Liver (tissue), 9 donors: ENCODE data around the gene EEFSEC. TPM values are rescaled to one million over a fixed set of nuclear protein-coding genes. Genes with fewer than 3 reads are reported as not detected.

Source experiments
- DNase-seq: peaks from one replicate; pipeline ENCODE4 v3.0.0-alpha.2; 2017; ENCODE audit warnings: low spot score
- H3K27ac ChIP-seq, 2 donors: one replicate each; pipeline ENCODE4 v1.7.0; 2013; ENCODE audit warnings: inconsistent platforms in 2 of 2, low read length in 2 of 2, control low read depth in 1 of 2, low read depth in 1 of 2, mild to moderate bottlenecking in 1 of 2
- H3K27me3 ChIP-seq, 4 donors: one replicate each; pipeline versions ENCODE4 v1.6.1 to v1.7.0; 2013; ENCODE audit warnings: low read length in 3 of 4, inconsistent platforms in 1 of 4, mild to moderate bottlenecking in 1 of 4, moderate library complexity in 1 of 4; ENCODE audit not compliant: control insufficient read depth in 4 of 4, insufficient read depth in 4 of 4
- H3K36me3 ChIP-seq, 4 donors: one replicate each; pipeline versions ENCODE4 v1.6.1 to v1.7.0; 2013; ENCODE audit warnings: low read length in 3 of 4, mild to moderate bottlenecking in 3 of 4, low read depth in 1 of 4, moderate library complexity in 1 of 4; ENCODE audit not compliant: control insufficient read depth in 4 of 4, insufficient read depth in 3 of 4
- H3K4me1 ChIP-seq, 4 donors: one replicate each; pipeline versions ENCODE4 v1.6.1 to v1.7.0; 2013; ENCODE audit warnings: low read length in 3 of 4, mild to moderate bottlenecking in 3 of 4, moderate library complexity in 1 of 4; ENCODE audit not compliant: control insufficient read depth in 4 of 4, insufficient read depth in 4 of 4
- H3K4me3 ChIP-seq, 3 donors: one replicate each; pipeline versions ENCODE4 v1.6.1 to v1.7.0; 2013; ENCODE audit warnings: low read length in 3 of 3, control low read depth in 1 of 3, low read depth in 1 of 3, mild to moderate bottlenecking in 1 of 3
- H3K9ac ChIP-seq, 2 donors: one replicate each; pipeline ENCODE4 v1.7.0; 2013; ENCODE audit warnings: low read length in 2 of 2, mild to moderate bottlenecking in 2 of 2, moderate library complexity in 2 of 2, control low read depth in 1 of 2, low read depth in 1 of 2
- H3K9me3 ChIP-seq, 4 donors: one replicate each; pipeline versions ENCODE4 v1.6.1 to v1.7.0; 2013; ENCODE audit warnings: low read length in 3 of 4; ENCODE audit not compliant: control insufficient read depth in 4 of 4
- ATF3 ChIP-seq: IDR thresholded peaks from 2 replicates; pipeline ENCODE4 v1.6.1; 2016; ENCODE audit warnings: antibody characterized with exemption
- CTCF ChIP-seq: fragments of 150-350 bp; IDR thresholded peaks from 2 replicates; pipeline ENCODE4 v1.5.1; 2017; ENCODE audit warnings: improper control_type of control experiment, low read depth, low read length; ENCODE audit not compliant: missing input control
- EGR1 ChIP-seq, 2 donors: IDR thresholded peaks; 2 replicates each; pipeline ENCODE4 v1.6.1; 2016 to 2018; ENCODE audit warnings: antibody characterized with exemption in 2 of 2, low read depth in 2 of 2
- FOXA1 ChIP-seq: IDR thresholded peaks from 2 replicates; pipeline ENCODE4 v1.6.1; 2016; ENCODE audit warnings: antibody characterized with exemption
- FOXA2 ChIP-seq: IDR thresholded peaks from 2 replicates; pipeline ENCODE4 v1.6.1; 2016; ENCODE audit warnings: antibody characterized with exemption
- GABPA ChIP-seq, 2 donors: IDR thresholded peaks in 1 of 2; conservative IDR thresholded peaks in 1 of 2; 2 replicates each; pipeline ENCODE4 v1.6.1; 2016; ENCODE audit warnings: antibody characterized with exemption in 2 of 2, mild to moderate bottlenecking in 1 of 2, moderate library complexity in 1 of 2
- HNF4A ChIP-seq, 2 donors: conservative IDR thresholded peaks; 2 replicates each; pipeline ENCODE4 v1.6.1; 2016; ENCODE audit warnings: antibody characterized with exemption in 2 of 2, mild to moderate bottlenecking in 2 of 2
- HNF4G ChIP-seq: IDR thresholded peaks from 2 replicates; pipeline ENCODE4 v1.6.1; 2016; ENCODE audit warnings: antibody characterized with exemption
- JUND ChIP-seq, 2 donors: IDR thresholded peaks; 2 replicates each; pipeline ENCODE4 v1.6.1; 2016; ENCODE audit warnings: antibody characterized with exemption in 2 of 2
- MAX ChIP-seq: IDR thresholded peaks from 2 replicates; pipeline ENCODE4 v1.6.1; 2016; ENCODE audit warnings: antibody characterized with exemption
- REST ChIP-seq: IDR thresholded peaks from 2 replicates; pipeline ENCODE4 v1.6.1; 2016; ENCODE audit warnings: antibody characterized with exemption, mild to moderate bottlenecking
- RXRA ChIP-seq, 2 donors: IDR thresholded peaks; 2 replicates each; pipeline ENCODE4 v1.6.1; 2017 to 2018; ENCODE audit warnings: antibody characterized with exemption in 2 of 2, mild to moderate bottlenecking in 1 of 2
- SP1 ChIP-seq: IDR thresholded peaks from 2 replicates; pipeline ENCODE4 v1.6.1; 2018; ENCODE audit warnings: antibody characterized with exemption, mild to moderate bottlenecking
- TAF1 ChIP-seq: conservative IDR thresholded peaks from 2 replicates; pipeline ENCODE4 v1.6.1; 2016; ENCODE audit warnings: antibody characterized with exemption, mild to moderate bottlenecking
- YY1 ChIP-seq: IDR thresholded peaks from 2 replicates; pipeline ENCODE4 v1.6.1; 2016; ENCODE audit warnings: antibody characterized with exemption, mild to moderate bottlenecking
- ZBTB33 ChIP-seq: IDR thresholded peaks from 2 replicates; pipeline ENCODE4 v1.6.1; 2016; ENCODE audit warnings: antibody characterized with exemption
- WGBS: extraction: QIAGEN DNeasy Blood & Tissue Kit; methylation state at CpG from one replicate; pipeline ENCODE4 v1.1.7; 2013; 5-methylcytosine and 5-hydroxymethylcytosine counted together
- polyA plus RNA-seq, 2 donors: library from polyadenylated mRNA; stranded (reverse) in 1 of 2; unstranded in 1 of 2; fragments of 200-250 nt in 1 of 2; fragments of >200 nt in 1 of 2; fragmentation: Nextera tagmentation in 1 of 2; extraction: Ambion mirVana in 1 of 2; gene quantifications; one replicate each; pipeline versions ENCODE4 v1.2.1 to v1.2.3, GENCODE V29; 2013 to 2015
- total RNA-seq, 2 donors: library from RNA; depleted of rRNA; stranded (reverse); fragments of >200 nt; gene quantifications; one replicate each; pipeline ENCODE4 v1.2.3, GENCODE V29; 2014
- donor health status: healthy.
- donor health status: healthy.
- donor health status: healthy.
- donor health status: healthy.
- donor health status: healthy.

The EEFSEC gene
- total and polyA plus RNA-seq, 4 donors = 8.4 to 13.1 (median 10.7) TPM

- 78% methylated on average over 18 of the region's 18 CpGs for WGBS
- H3K9me3 ChIP-seq = no peaks in the 10 kb centered on the region
- no peak overlapping the region for H3K27ac ChIP-seq
- H3K36me3 ChIP-seq = no peaks in the 10 kb centered on the region
- H3K27me3 ChIP-seq = no peaks in the 10 kb centered on the region
- no peak for DNase-seq
- no peak overlapping the region for H3K9ac ChIP-seq
- no peaks in the 10 kb centered on the region for H3K4me1 ChIP-seq
- TF ChIP-seq GABPA (IDR thresholded peaks at IDR 0.05 in 1 of 2, conservative IDR thresholded peaks at IDR 0.05 in 1 of 2) (no peak), HNF4A (conservative IDR thresholded peaks at IDR 0.05) (no peak), REST (no peak), ATF3 (no peak), FOXA2 (no peak), HNF4G (no peak), EGR1 (IDR thresholded peaks at IDR 0.05; ENCODE audit: low read depth in 2 of 2) (no peak)
- no peak overlapping the region for H3K4me3 ChIP-seq
Measured at GRCh38 chr3:128411574-128412064, 258.3 kb downstream of the EEFSEC start.

- Histone ChIP-seq H3K36me3 (no peaks in the 10 kb centered on the region), H3K9ac (no peak overlapping the region), H3K9me3 (no peaks in the 10 kb centered on the region), H3K27ac (no peak overlapping the region), H3K4me3 (no peak overlapping the region), H3K27me3 (no peaks in the 10 kb centered on the region), H3K4me1 (no peaks in the 10 kb centered on the region)
- TF ChIP-seq FOXA1 = no peak
- TF ChIP-seq EGR1 (IDR thresholded peaks at IDR 0.05; ENCODE audit: low read depth in 2 of 2) = no peak
- TF ChIP-seq YY1 = no peak
- TF ChIP-seq HNF4G = no peak
- TF ChIP-seq SP1 = no peak
- no peak for TF ChIP-seq JUND (IDR thresholded peaks at IDR 0.05)
- TF ChIP-seq MAX = no peak
- no peak for TF ChIP-seq TAF1
- TF ChIP-seq RXRA (IDR thresholded peaks at IDR 0.05) = no peak
- DNase-seq = no peak
- 95% methylated on average over 15 of the region's 15 CpGs for WGBS
Measured at GRCh38 chr3:128412180-128413002, 259.1 kb downstream of the EEFSEC start.

GRCh38 chr3:128413003-128413370 is 259.7 kb downstream of the EEFSEC start:
- Histone ChIP-seq H3K9ac (no peak overlapping the region), H3K9me3 (no peaks in the 10 kb centered on the region), H3K4me1 (no peaks in the 10 kb centered on the region), H3K36me3 (no peaks in the 10 kb centered on the region), H3K27ac (no peak overlapping the region), H3K27me3 (no peaks in the 10 kb centered on the region), H3K4me3 (no peak overlapping the region)
- TF ChIP-seq CTCF (no peak), FOXA2 (no peak), HNF4G (no peak), EGR1 (IDR thresholded peaks at IDR 0.05; ENCODE audit: low read depth in 2 of 2) (no peak), SP1 (no peak), RXRA (IDR thresholded peaks at IDR 0.05) (no peak), JUND (IDR thresholded peaks at IDR 0.05) (no peak), GABPA (IDR thresholded peaks at IDR 0.05 in 1 of 2, conservative IDR thresholded peaks at IDR 0.05 in 1 of 2) (no peak), ATF3 (no peak), ZBTB33 (no peak)
- 89% methylated on average over 8 of the region's 8 CpGs for WGBS
- no peak for DNase-seq
